ENCODE data around the gene COL27A1.

- TF ChIP-seq POLR2A (IDR thresholded peaks at IDR 0.05) = no peak
- no peak for TF ChIP-seq CTCF (IDR thresholded peaks at IDR 0.05)
Measured at GRCh38 chr9:114283551-114284111, 128.3 kb downstream of the COL27A1 start.

Data from testis (tissue), 2 donors.